ENCODE data around the gene MBD5. TPM values are rescaled to one million over a fixed set of nuclear protein-coding genes. Genes with fewer than 3 reads are reported as not detected.

The MBD5 gene
- 17.4 TPM for polyA plus RNA-seq (2013, experiment 1 of 2)
- polyA plus RNA-seq (2013, experiment 2 of 2), result 20.2 TPM

DNA sequence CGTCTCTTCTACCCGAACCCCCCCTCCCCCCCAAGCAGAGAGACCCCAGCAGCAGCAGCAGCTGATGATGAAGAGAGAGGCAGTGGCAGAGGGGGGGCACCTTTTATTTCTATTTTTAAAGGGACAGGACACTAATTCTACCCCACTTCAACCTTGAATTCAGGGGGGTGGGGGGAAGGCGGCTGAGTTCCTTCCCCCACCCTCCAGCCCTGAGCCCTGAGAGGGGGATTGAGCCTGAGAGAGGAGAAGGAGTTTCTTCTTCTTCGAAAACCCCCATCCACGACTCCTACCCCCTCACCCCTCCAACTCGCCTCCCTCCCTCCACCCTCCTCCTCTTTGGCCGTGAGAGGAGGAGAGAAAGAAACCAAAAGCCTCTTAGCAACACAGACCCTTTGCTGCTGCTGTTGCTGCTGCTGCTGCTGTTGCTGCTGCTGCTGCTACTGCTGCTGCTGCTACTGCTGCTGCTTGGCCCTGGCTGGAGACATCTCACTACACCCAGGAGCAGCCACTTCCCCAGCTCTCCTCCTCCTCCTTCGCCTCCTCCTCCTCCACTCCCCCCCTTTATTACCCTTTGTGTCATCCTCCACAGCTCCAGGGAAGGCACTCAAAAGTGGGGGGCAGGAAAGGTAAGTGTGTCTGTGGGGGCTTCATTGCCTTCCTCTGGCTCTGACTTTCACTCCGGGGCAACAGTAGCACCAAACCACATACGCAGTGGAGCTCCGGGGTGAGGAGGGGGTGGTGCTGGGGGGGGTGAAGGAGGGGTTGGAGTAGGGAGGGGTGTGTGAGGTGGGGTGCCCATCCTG lies at the start of gene MBD5:
Gene MBD5 (plus strand): TSS at position 33 of the 803 bp plus-strand sequence.
- H3K4me2 ChIP-seq (ENCODE audit: low read length, poor library complexity, severe bottlenecking), result peak within 1 kb of the TSS; percentile 90

DNA sequence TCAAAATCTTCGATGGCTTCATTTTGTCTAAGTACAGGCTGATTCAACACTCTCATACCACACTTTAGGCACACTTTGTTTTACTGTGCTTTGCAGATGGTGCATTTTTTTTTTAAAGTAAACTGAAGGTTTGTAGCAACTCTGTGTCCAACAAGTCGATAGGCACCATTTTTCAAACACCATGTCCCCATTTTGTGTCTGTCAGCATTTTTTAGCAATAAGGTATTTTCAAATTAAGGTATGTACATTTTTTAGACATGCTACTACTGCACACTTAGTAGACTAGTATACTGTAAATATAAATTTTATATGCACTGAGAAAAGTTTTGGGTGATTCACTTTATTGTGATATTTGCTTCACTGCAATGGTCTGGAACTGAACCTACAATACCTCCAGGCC lies 44.8 kb upstream of the MBD5 start:
- no peaks in the 10 kb centered on the region for H3K27me3 ChIP-seq (ENCODE audit: control insufficient read depth in 1 of 2, insufficient read depth in 1 of 2, low read length in 2 of 2)
- 100% methylated on average over 1 of the region's 2 CpGs for WGBS
- peaks cover 3% of the 10 kb centered on the region for H3K9me3 ChIP-seq (ENCODE audit: control insufficient read depth, low read length)
- no peak overlapping the region for H3K4ac ChIP-seq (ENCODE audit: low read depth in 1 of 2, low read length in 2 of 2)
- H2BK120ac ChIP-seq (ENCODE audit: low read depth, low read length), result no peak overlapping the region
- no peak overlapping the region for H3K14ac ChIP-seq (ENCODE audit: low read length in 2 of 2)
- DNase-seq, result no peak
- H2AFZ ChIP-seq (ENCODE audit: low read depth, low read length), result no peak overlapping the region
- no peaks in the 10 kb centered on the region for H3K4me1 ChIP-seq (ENCODE audit: control insufficient read depth, insufficient read depth, low read depth, low read length)
- no peak overlapping the region for H3K4me3 ChIP-seq (ENCODE audit: insufficient read depth in 1 of 2, low read depth in 1 of 2, low read length in 2 of 2)
- no peak overlapping the region for H2BK15ac ChIP-seq (ENCODE audit: low read depth, poor library complexity, severe bottlenecking)
- no peak overlapping the region for H2AK5ac ChIP-seq (ENCODE audit: low read length, severe bottlenecking)
- H3K23ac ChIP-seq (ENCODE audit: low read length in 2 of 2), result no peak overlapping the region
- H2BK5ac ChIP-seq (ENCODE audit: low read depth, low read length, poor library complexity, severe bottlenecking), result no peak overlapping the region
- H3K27ac ChIP-seq (ENCODE audit: low read length, poor library complexity, severe bottlenecking), result no peak overlapping the region
- H2BK12ac ChIP-seq (ENCODE audit: low read length in 2 of 2), result no peak overlapping the region
- no peak overlapping the region for H3K9ac ChIP-seq (ENCODE audit: low read length)
- H3K36me3 ChIP-seq (ENCODE audit: control insufficient read depth in 1 of 2, insufficient read depth in 2 of 2, low read depth in 1 of 2, low read length in 2 of 2), result peaks cover 11% of the 10 kb centered on the region in 2 experiments
- H3K18ac ChIP-seq (ENCODE audit: low read depth in 1 of 2, low read length in 2 of 2), result no peak overlapping the region
- no peak overlapping the region for H3K4me2 ChIP-seq (ENCODE audit: low read length, poor library complexity, severe bottlenecking)
- H4K91ac ChIP-seq (ENCODE audit: low read length), result no peak overlapping the region
- no peak overlapping the region for H4K8ac ChIP-seq (ENCODE audit: low read length)
- H3K79me1 ChIP-seq (replicated peaks; ENCODE audit: low read length, poor library complexity, severe bottlenecking), result peaks cover 20% of the 10 kb centered on the region

More for the DNA sequence above, at the start of gene MBD5:
- Histone ChIP-seq H2BK12ac (ENCODE audit: low read length in 2 of 2) (peak within 1 kb of the TSS; percentile 38 to 70), H3K79me1 (replicated peaks; ENCODE audit: low read length, poor library complexity, severe bottlenecking) (no peaks in the 10 kb centered on the region), H3K4ac (ENCODE audit: low read depth in 1 of 2, low read length in 2 of 2) (peak within 1 kb of the TSS; percentile 93 to 100), H3K27ac (ENCODE audit: low read length, poor library complexity, severe bottlenecking) (peak within 1 kb of the TSS; percentile 95), H2BK15ac (ENCODE audit: low read depth, poor library complexity, severe bottlenecking) (peak within 1 kb of the TSS; percentile 69), H2BK120ac (ENCODE audit: low read depth, low read length) (peak within 1 kb of the TSS; percentile 71), H3K9me3 (ENCODE audit: control insufficient read depth, low read length) (no peaks in the 10 kb centered on the region), H3K23ac (ENCODE audit: low read length in 2 of 2) (peak within 1 kb of the TSS in 1 of 2 experiments; percentile 46), H4K8ac (ENCODE audit: low read length) (peak within 1 kb of the TSS; percentile 93), H3K27me3 (ENCODE audit: control insufficient read depth in 1 of 2, insufficient read depth in 1 of 2, low read length in 2 of 2) (no peaks in the 10 kb centered on the region), H4K91ac (ENCODE audit: low read length) (peak within 1 kb of the TSS; percentile 95), H3K14ac (ENCODE audit: low read length in 2 of 2) (peak within 1 kb of the TSS; percentile 5 to 89), H3K4me3 (ENCODE audit: insufficient read depth in 1 of 2, low read depth in 1 of 2, low read length in 2 of 2) (peak within 1 kb of the TSS; percentile 81 to 97), H2AK5ac (ENCODE audit: low read length, severe bottlenecking) (peak within 1 kb of the TSS; percentile 86), H2BK5ac (ENCODE audit: low read depth, low read length, poor library complexity, severe bottlenecking) (peak within 1 kb of the TSS; percentile 85), H3K36me3 (ENCODE audit: control insufficient read depth in 1 of 2, insufficient read depth in 2 of 2, low read depth in 1 of 2, low read length in 2 of 2) (peaks cover 0 to 7% of the 10 kb centered on the region in 2 experiments), H2AFZ (ENCODE audit: low read depth, low read length) (peak within 1 kb of the TSS; percentile 83), H3K9ac (ENCODE audit: low read length) (peak within 1 kb of the TSS; percentile 97), H3K4me1 (ENCODE audit: control insufficient read depth, insufficient read depth, low read depth, low read length) (peaks cover 4% of the 10 kb centered on the region), H3K18ac (ENCODE audit: low read depth in 1 of 2, low read length in 2 of 2) (peak within 1 kb of the TSS; percentile 94 to 96)
- DNase-seq, result peak; percentile 88
- WGBS, result 0% methylated on average over 5 of the region's 11 CpGs

GRCh38 chr2:147977679-147978078 lies 43.2 kb upstream of the MBD5 start:
- H3K4me1 ChIP-seq (ENCODE audit: control insufficient read depth, insufficient read depth, low read depth, low read length), result no peaks in the 10 kb centered on the region
- H3K27me3 ChIP-seq (ENCODE audit: control insufficient read depth in 1 of 2, insufficient read depth in 1 of 2, low read length in 2 of 2), result no peaks in the 10 kb centered on the region
- H2BK15ac ChIP-seq (ENCODE audit: low read depth, poor library complexity, severe bottlenecking), result no peak overlapping the region
- no peak overlapping the region for H2BK120ac ChIP-seq (ENCODE audit: low read depth, low read length)
- H3K4me2 ChIP-seq (ENCODE audit: low read length, poor library complexity, severe bottlenecking), result no peak overlapping the region
- H2AK5ac ChIP-seq (ENCODE audit: low read length, severe bottlenecking), result no peak overlapping the region
- no peak overlapping the region for H3K18ac ChIP-seq (ENCODE audit: low read depth in 1 of 2, low read length in 2 of 2)
- DNase-seq, result no peak
- no peak overlapping the region for H4K8ac ChIP-seq (ENCODE audit: low read length)
- no peak overlapping the region for H4K91ac ChIP-seq (ENCODE audit: low read length)
- no peak overlapping the region for H3K4ac ChIP-seq (ENCODE audit: low read depth in 1 of 2, low read length in 2 of 2)
- peaks cover 5 to 11% of the 10 kb centered on the region in 2 experiments for H3K36me3 ChIP-seq (ENCODE audit: control insufficient read depth in 1 of 2, insufficient read depth in 2 of 2, low read depth in 1 of 2, low read length in 2 of 2)
- no peak overlapping the region for H2BK12ac ChIP-seq (ENCODE audit: low read length in 2 of 2)
- no peak overlapping the region for H2BK5ac ChIP-seq (ENCODE audit: low read depth, low read length, poor library complexity, severe bottlenecking)
- H3K23ac ChIP-seq (ENCODE audit: low read length in 2 of 2), result no peak overlapping the region
- peaks cover 21% of the 10 kb centered on the region for H3K79me1 ChIP-seq (replicated peaks; ENCODE audit: low read length, poor library complexity, severe bottlenecking)
- no peak overlapping the region for H3K14ac ChIP-seq (ENCODE audit: low read length in 2 of 2)
- H2AFZ ChIP-seq (ENCODE audit: low read depth, low read length), result no peak overlapping the region
- H3K9me3 ChIP-seq (ENCODE audit: control insufficient read depth, low read length), result peaks cover 3% of the 10 kb centered on the region
- H3K27ac ChIP-seq (ENCODE audit: low read length, poor library complexity, severe bottlenecking), result no peak overlapping the region
- 96% methylated on average over 3 of the region's 3 CpGs for WGBS
- no peak overlapping the region for H3K4me3 ChIP-seq (ENCODE audit: insufficient read depth in 1 of 2, low read depth in 1 of 2, low read length in 2 of 2)
- no peak overlapping the region for H3K9ac ChIP-seq (ENCODE audit: low read length)

DNA sequence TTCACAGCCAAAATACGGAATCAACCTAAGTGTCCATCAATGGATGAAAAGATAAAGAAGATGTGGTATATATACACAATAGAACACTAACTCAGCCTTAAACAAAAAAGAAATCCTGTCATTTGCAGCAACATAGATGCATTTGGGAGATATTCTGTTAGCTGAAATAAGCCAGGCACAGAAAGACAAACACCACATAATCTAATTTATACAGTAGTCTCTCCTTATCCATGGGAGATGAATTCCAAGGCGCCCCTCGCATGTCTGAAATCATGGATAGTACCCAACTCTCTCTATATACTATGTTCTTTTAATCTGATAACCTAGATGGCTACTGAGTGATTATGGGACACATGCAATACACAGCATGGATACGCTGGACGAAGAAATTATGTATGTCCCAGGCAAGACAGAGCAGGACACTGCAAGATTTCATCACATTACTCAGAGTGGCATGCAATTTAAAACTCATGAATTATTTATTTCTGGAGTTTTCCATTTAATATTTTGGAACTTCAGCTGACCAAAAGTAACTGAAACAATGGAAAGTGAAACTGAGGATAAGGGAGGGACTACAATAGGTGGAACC lies 39.9 kb upstream of the MBD5 start:
- Histone ChIP-seq H3K4ac (ENCODE audit: low read depth in 1 of 2, low read length in 2 of 2) (no peak overlapping the region), H3K9ac (ENCODE audit: low read length) (no peak overlapping the region), H2BK120ac (ENCODE audit: low read depth, low read length) (no peak overlapping the region), H3K4me3 (ENCODE audit: insufficient read depth in 1 of 2, low read depth in 1 of 2, low read length in 2 of 2) (no peak overlapping the region), H3K27ac (ENCODE audit: low read length, poor library complexity, severe bottlenecking) (no peak overlapping the region), H3K36me3 (ENCODE audit: control insufficient read depth in 1 of 2, insufficient read depth in 2 of 2, low read depth in 1 of 2, low read length in 2 of 2) (peaks cover 0 to 11% of the 10 kb centered on the region in 2 experiments), H2AK5ac (ENCODE audit: low read length, severe bottlenecking) (no peak overlapping the region), H4K91ac (ENCODE audit: low read length) (no peak overlapping the region), H2BK5ac (ENCODE audit: low read depth, low read length, poor library complexity, severe bottlenecking) (no peak overlapping the region), H3K9me3 (ENCODE audit: control insufficient read depth, low read length) (peaks cover 3% of the 10 kb centered on the region), H2BK15ac (ENCODE audit: low read depth, poor library complexity, severe bottlenecking) (no peak overlapping the region), H3K79me1 (replicated peaks; ENCODE audit: low read length, poor library complexity, severe bottlenecking) (peaks cover 23% of the 10 kb centered on the region), H2BK12ac (ENCODE audit: low read length in 2 of 2) (no peak overlapping the region), H3K23ac (ENCODE audit: low read length in 2 of 2) (no peak overlapping the region), H3K14ac (ENCODE audit: low read length in 2 of 2) (no peak overlapping the region), H3K4me1 (ENCODE audit: control insufficient read depth, insufficient read depth, low read depth, low read length) (no peaks in the 10 kb centered on the region), H3K18ac (ENCODE audit: low read depth in 1 of 2, low read length in 2 of 2) (no peak overlapping the region), H2AFZ (ENCODE audit: low read depth, low read length) (no peak overlapping the region), H3K27me3 (ENCODE audit: control insufficient read depth in 1 of 2, insufficient read depth in 1 of 2, low read length in 2 of 2) (no peaks in the 10 kb centered on the region), H4K8ac (ENCODE audit: low read length) (no peak overlapping the region), H3K4me2 (ENCODE audit: low read length, poor library complexity, severe bottlenecking) (no peak overlapping the region)
- no peak for DNase-seq
- 100% methylated on average over 2 of the region's 5 CpGs for WGBS
